Right lobe of liver (tissue), 6 donors: Measurements from ENCODE around the gene FAM219B. TPM values are rescaled to one million over a fixed set of nuclear protein-coding genes. Genes with fewer than 3 reads are reported as not detected.
A peak's percentile ranks its signal among the peaks of the same experiment; 100 is the strongest.

Experiments used
- ATAC-seq, 4 donors: fragments of 200-7000 bp; cut with Tn5 transposase; one replicate each; pipeline ENCODE4 v1.9.1; 2020; ENCODE audit warnings: mild to moderate bottlenecking in 4 of 4, moderate library complexity in 4 of 4
- DNase-seq, 3 donors: peaks; one replicate each; pipeline ENCODE4 v3.0.0-alpha.2; 2020
- H3K27ac ChIP-seq, 3 donors: fragments of 200-600 bp; one replicate each; pipeline ENCODE4 v1.8.0; 2022
- H3K27me3 ChIP-seq, 2 donors: fragments of 200-600 bp; one replicate each; pipeline ENCODE4 v1.8.0; 2022
- H3K36me3 ChIP-seq, 4 donors: fragments of 200-600 bp; sonication (generic) in 1 of 4; one replicate each; pipeline versions ENCODE4 v1.5.1 to v1.8.0; 2017 to 2022; ENCODE audit warnings: control low read depth in 1 of 4
- H3K4me1 ChIP-seq, 4 donors: fragments of 200-600 bp; sonication (generic) in 1 of 4; one replicate each; pipeline versions ENCODE4 v1.5.1 to v1.8.0; 2017 to 2022; ENCODE audit warnings: control low read depth in 1 of 4
- H3K4me3 ChIP-seq, 3 donors: fragments of 200-600 bp; one replicate each; pipeline ENCODE4 v1.8.0; 2022
- H3K9me3 ChIP-seq, 4 donors: fragments of 200-600 bp; sonication (generic) in 1 of 4; one replicate each; pipeline versions ENCODE4 v1.5.1 to v1.8.0; 2017 to 2022; ENCODE audit warnings: control low read depth in 1 of 4
- CTCF ChIP-seq, 4 donors: fragments of 200-600 bp in 3 of 4; fragments of 450-650 bp in 1 of 4; IDR thresholded peaks; one replicate each; pipeline versions ENCODE4 v1.5.1 to v1.8.0; 2016 to 2022; ENCODE audit warnings: antibody characterized with exemption in 4 of 4, mild to moderate bottlenecking in 2 of 4
- POLR2A ChIP-seq: fragments of 450-650 bp; IDR thresholded peaks from one replicate; pipeline ENCODE4 v1.6.1; 2017; ENCODE audit warnings: antibody characterized with exemption, mild to moderate bottlenecking
- WGBS: methylation state at CpG from one replicate; pipeline ENCODE4 v1.1.6; 2018; ENCODE audit warnings: low coverage, low lambda C conversion rate; ENCODE audit not compliant: insufficient coverage; ENCODE audit errors: missing lambda C conversion rate; 5-methylcytosine and 5-hydroxymethylcytosine counted together
- intact Hi-C, 2 donors: fragments of 100-400 bp; cut with DNase I; formaldehyde crosslinking; loops; one replicate each; pipeline versions ENCODE4 v1.11.2 to v1.14.1; 2022
- total RNA-seq, 6 experiments: library from RNA; depleted of rRNA in 2 of 6; stranded (reverse); fragments of >200 nt in 2 of 6; fragmentation: NEBNext Ultra II Directional in 3 of 6; extraction: Animal tissue kit (Norgen Biotek cat#: 25700) in 3 of 6; gene quantifications; one replicate each; pipeline versions ENCODE4 v1.1.0 to v1.2.4, GENCODE V29; 2016 to 2023
- donor health status: DM: no; HTN: yes; CAD: no.
- donor health status: DM: no; HTN: no; CAD: no.
- donor health status: DM: no; HTN: no; CAD: no.
- donor health status: DM: no; HTN: yes; CAD: no.
- donor health status: DM: no; HTN: yes; CAD: no.

The FAM219B gene
- total RNA-seq, 6 experiments from 2014 or later: 11.1 to 14.7 (median 13.3) TPM

DNA sequence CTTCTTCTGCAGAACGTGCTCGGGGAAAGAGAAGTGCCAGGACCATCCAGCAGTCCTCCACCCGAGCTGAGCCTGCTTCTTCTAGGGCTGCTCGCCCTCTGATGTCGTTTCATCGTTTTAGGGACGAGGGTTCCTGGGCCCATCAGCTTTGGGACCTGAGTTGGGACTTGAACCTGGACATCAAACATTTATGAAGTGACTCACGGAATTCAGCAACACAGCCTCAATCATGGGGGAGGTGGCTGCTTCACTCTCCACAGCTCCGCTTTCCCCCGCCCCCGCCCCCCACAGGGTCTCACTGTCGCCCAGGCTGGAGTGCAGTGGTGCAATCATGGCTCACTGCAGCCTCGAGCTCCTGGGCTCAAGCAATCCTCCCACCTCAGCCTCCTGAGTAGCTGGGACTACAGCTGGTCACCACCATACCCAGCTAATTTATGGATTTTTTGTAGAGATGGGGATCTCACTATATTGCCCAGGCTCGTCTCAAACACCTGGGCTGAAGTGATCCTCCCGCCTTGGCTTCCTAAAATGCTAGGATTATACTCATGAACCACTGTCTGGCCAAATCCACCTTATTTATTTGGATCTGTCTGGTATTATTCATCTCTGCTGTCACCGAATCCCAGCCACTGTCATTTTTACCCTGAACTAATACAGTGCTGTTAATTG lies 32.8 kb downstream of the FAM219B start:
- TF ChIP-seq CTCF (IDR thresholded peaks at IDR 0.05) (no peak), POLR2A (no peak)
- Histone ChIP-seq H3K27me3 (no peaks in the 10 kb centered on the region), H3K27ac (peak overlapping the region in 2 of 3 donors; percentile 72 to 77), H3K36me3 (no peaks in the 10 kb centered on the region), H3K4me1 (peaks cover 0 to 41% (median 7%) of the 10 kb centered on the region in 4 donors), H3K4me3 (peak overlapping the region; percentile 80 to 92 (median 84)), H3K9me3 (no peaks in the 10 kb centered on the region)
- no peak for DNase-seq
- peak in 1 of 4 donors; percentile 37 for ATAC-seq
- intact Hi-C loops: no loop called here
- WGBS: 33% methylated on average over 9 of the region's 16 CpGs

GRCh38 chr15:74873036-74873755 lies 33.5 kb downstream of the FAM219B start, which contains the start of gene SCAMP2:
SCAMP2 (minus strand) TSS chr15:74873365; CDS start chr15:74873255, 110 bp downstream.
- no peaks in the 10 kb centered on the region for H3K27me3 ChIP-seq
- H3K9me3 ChIP-seq: no peaks in the 10 kb centered on the region
- peak; percentile 96 to 98 (median 96) for ATAC-seq
- peaks cover 0 to 48% (median 9%) of the 10 kb centered on the region in 4 donors for H3K4me1 ChIP-seq
- H3K27ac ChIP-seq: peak within 1 kb of the TSS; percentile 72 to 92 (median 77)
- no peaks in the 10 kb centered on the region for H3K36me3 ChIP-seq
- H3K4me3 ChIP-seq: peak within 1 kb of the TSS; percentile 80 to 92 (median 84)
- DNase-seq: peak; percentile 95 to 96 (median 96)
- intact Hi-C loops: no loop called here
- TF ChIP-seq CTCF (IDR thresholded peaks at IDR 0.05) (no peak), POLR2A (peak; percentile 70)
- under 1% methylated on average over 26 of the region's 52 CpGs for WGBS

- TF ChIP-seq CTCF (IDR thresholded peaks at IDR 0.05): no peak
- no peak for TF ChIP-seq POLR2A
- no peak for DNase-seq
- peak overlapping the region; percentile 80 to 92 (median 84) for H3K4me3 ChIP-seq
- H3K27ac ChIP-seq: peak overlapping the region; percentile 72 to 92 (median 77)
- H3K9me3 ChIP-seq: no peaks in the 10 kb centered on the region
- intact Hi-C loops: no loop called here
- ATAC-seq: no peak
- H3K4me1 ChIP-seq: peaks cover 0 to 53% (median 12%) of the 10 kb centered on the region in 4 donors
- 0% methylated on average over 11 of the region's 11 CpGs for WGBS
- no peaks in the 10 kb centered on the region for H3K27me3 ChIP-seq
- H3K36me3 ChIP-seq: no peaks in the 10 kb centered on the region
These were observed 34.0 kb downstream of the FAM219B start for GRCh38 chr15:74872702-74873035.

DNA sequence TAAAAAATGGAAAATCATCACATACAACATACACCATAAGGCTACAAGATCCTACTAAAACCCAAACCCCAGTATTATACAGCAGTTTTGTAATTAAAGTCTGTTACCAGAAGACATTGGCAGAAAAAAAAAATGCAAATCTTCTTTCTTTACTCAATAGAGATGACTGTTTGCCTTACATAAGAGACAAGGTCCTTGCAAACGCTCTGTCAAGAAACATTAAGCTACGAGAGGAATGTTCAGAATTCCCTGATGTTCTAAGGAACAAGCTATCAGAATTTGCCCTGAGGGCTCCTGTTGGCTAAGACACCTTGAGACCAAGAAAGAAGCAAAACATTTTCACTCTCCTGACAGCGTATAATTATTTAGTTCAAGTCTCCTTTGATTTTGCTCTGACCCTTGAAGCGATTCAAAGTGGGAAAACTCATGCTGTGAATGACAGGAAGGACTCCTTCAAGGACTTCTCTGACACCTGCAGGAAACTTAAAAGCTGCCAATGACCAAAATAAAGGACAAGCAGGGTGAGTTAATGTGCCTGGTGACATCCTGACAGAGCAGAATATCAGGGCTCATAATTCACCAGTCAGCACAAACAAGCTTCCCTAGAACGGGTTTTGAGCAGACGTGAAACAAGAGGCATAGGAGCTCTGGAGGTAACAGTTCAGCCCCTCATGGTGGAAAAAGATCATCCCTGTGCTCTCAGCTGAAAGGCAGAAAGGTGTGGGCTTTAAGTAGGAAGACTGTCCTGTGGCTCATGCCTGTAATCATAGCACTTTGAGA lies 36.0 kb downstream of the FAM219B start:
- Histone ChIP-seq H3K27me3 (no peaks in the 10 kb centered on the region), H3K4me3 (no peak overlapping the region), H3K9me3 (no peaks in the 10 kb centered on the region), H3K36me3 (no peaks in the 10 kb centered on the region), H3K4me1 (peaks cover 0 to 71% (median 19%) of the 10 kb centered on the region in 4 donors), H3K27ac (peak overlapping the region; percentile 13 to 42 (median 19))
- DNase-seq: no peak
- intact Hi-C loops: no loop called here
- no peak for ATAC-seq
- WGBS: 42% methylated on average over 6 of the region's 6 CpGs
- TF ChIP-seq CTCF (IDR thresholded peaks at IDR 0.05) (no peak), POLR2A (no peak)
